Suprapubic skin (tissue), 4 donors: ENCODE results near the gene ADORA2A. TPM values are rescaled to one million over a fixed set of nuclear protein-coding genes. Genes with fewer than 3 reads are reported as not detected.

Experiments used
- DNase-seq, 2 donors: peaks; one replicate each; pipeline ENCODE4 v3.0.0-alpha.2; 2019; ENCODE audit warnings: low spot score in 2 of 2
- H3K27ac ChIP-seq: fragments of 200-600 bp; sonication (generic); one replicate; pipeline ENCODE4 v1.5.1; 2019
- H3K27me3 ChIP-seq: fragments of 200-600 bp; sonication (generic); one replicate; pipeline ENCODE4 v1.5.1; 2019
- H3K36me3 ChIP-seq: fragments of 200-600 bp; sonication (generic); one replicate; pipeline ENCODE4 v1.5.1; 2019
- H3K4me1 ChIP-seq: fragments of 200-600 bp; sonication (generic); one replicate; pipeline ENCODE4 v1.5.1; 2019
- H3K4me3 ChIP-seq: fragments of 200-600 bp; sonication (generic); one replicate; pipeline ENCODE4 v1.5.1; 2019; ENCODE audit warnings: mild to moderate bottlenecking
- H3K9me3 ChIP-seq: fragments of 200-600 bp; sonication (generic); one replicate; pipeline ENCODE4 v1.5.1; 2019
- CTCF ChIP-seq, 2 donors: fragments of 200-600 bp in 1 of 2; fragments of 450-650 bp in 1 of 2; sonication (generic) in 1 of 2; IDR thresholded peaks; one replicate each; pipeline ENCODE4 v1.5.1; 2016 to 2019; ENCODE audit warnings: antibody characterized with exemption in 2 of 2, mild to moderate bottlenecking in 1 of 2, moderate library complexity in 1 of 2
- EP300 ChIP-seq: sonication (generic); formaldehyde crosslinking; IDR thresholded peaks from one replicate; pipeline ENCODE4 v1.6.1; 2017; ENCODE audit warnings: antibody characterized with exemption
- POLR2A ChIP-seq, 2 donors: fragments of 450-650 bp; IDR thresholded peaks; one replicate each; pipeline ENCODE4 v1.6.1; 2017; ENCODE audit warnings: antibody characterized with exemption in 2 of 2, mild to moderate bottlenecking in 2 of 2, moderate library complexity in 2 of 2
- POLR2AphosphoS5 ChIP-seq, 3 donors: sonication (generic); formaldehyde crosslinking; IDR thresholded peaks; one replicate each; pipeline ENCODE4 v1.6.1; 2017; ENCODE audit warnings: antibody characterized with exemption in 3 of 3
- WGBS: methylation state at CpG from one replicate; pipeline ENCODE4 v1.1.5; 2018; 5-methylcytosine and 5-hydroxymethylcytosine counted together
- total RNA-seq, 4 donors: library from RNA; depleted of rRNA; stranded (reverse); fragments of >200 nt; gene quantifications; one replicate each; pipeline ENCODE4 v1.1.0, GENCODE V29; 2016

ADORA2A gene
- total RNA-seq, 4 donors from 2014 or later = 2.2 to 5.1 (median 3.4) TPM

DNA sequence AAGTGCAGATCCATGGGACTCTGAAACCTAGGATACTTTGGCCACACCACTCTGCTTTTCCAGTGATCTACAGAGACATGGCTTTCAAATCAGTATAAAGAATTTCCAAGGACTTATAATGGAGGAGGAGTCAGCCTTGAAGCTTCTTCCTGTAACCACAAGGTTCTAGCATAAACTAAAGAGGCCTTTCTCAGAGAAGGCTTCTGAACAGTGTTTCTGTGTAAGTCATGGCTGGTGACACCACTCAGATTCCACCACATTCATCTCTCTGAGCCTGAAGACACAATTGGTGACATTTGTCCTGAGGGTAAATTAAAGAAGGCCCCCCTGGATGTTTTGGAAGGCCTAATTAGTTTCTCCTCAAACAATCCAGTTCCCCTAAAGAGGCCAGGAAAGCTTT is 29.0 kb upstream of the ADORA2A start:
- Histone ChIP-seq H3K27ac (no peak overlapping the region), H3K9me3 (no peaks in the 10 kb centered on the region), H3K4me3 (no peak overlapping the region), H3K36me3 (peaks cover 29% of the 10 kb centered on the region), H3K27me3 (no peaks in the 10 kb centered on the region), H3K4me1 (peaks cover 21% of the 10 kb centered on the region)
- DNase-seq = no peak
- no peak for TF ChIP-seq POLR2AphosphoS5 (IDR thresholded peaks at IDR 0.05)
- TF ChIP-seq POLR2A (IDR thresholded peaks at IDR 0.05) = no peak
- no peak for TF ChIP-seq CTCF (IDR thresholded peaks at IDR 0.05)
- TF ChIP-seq EP300 = no peak

GRCh38 chr22:24400034-24400725 is 27.2 kb upstream of the ADORA2A start:
- no peak for DNase-seq
- Histone ChIP-seq H3K27ac (no peak overlapping the region), H3K4me1 (peaks cover 25% of the 10 kb centered on the region), H3K27me3 (no peaks in the 10 kb centered on the region), H3K9me3 (no peaks in the 10 kb centered on the region), H3K36me3 (peaks cover 29% of the 10 kb centered on the region), H3K4me3 (no peak overlapping the region)
- TF ChIP-seq CTCF (IDR thresholded peaks at IDR 0.05) = no peak
- TF ChIP-seq POLR2A (IDR thresholded peaks at IDR 0.05) = no peak
- TF ChIP-seq POLR2AphosphoS5 (IDR thresholded peaks at IDR 0.05) = no peak
- WGBS = 70% methylated on average over 8 of the region's 8 CpGs

DNA sequence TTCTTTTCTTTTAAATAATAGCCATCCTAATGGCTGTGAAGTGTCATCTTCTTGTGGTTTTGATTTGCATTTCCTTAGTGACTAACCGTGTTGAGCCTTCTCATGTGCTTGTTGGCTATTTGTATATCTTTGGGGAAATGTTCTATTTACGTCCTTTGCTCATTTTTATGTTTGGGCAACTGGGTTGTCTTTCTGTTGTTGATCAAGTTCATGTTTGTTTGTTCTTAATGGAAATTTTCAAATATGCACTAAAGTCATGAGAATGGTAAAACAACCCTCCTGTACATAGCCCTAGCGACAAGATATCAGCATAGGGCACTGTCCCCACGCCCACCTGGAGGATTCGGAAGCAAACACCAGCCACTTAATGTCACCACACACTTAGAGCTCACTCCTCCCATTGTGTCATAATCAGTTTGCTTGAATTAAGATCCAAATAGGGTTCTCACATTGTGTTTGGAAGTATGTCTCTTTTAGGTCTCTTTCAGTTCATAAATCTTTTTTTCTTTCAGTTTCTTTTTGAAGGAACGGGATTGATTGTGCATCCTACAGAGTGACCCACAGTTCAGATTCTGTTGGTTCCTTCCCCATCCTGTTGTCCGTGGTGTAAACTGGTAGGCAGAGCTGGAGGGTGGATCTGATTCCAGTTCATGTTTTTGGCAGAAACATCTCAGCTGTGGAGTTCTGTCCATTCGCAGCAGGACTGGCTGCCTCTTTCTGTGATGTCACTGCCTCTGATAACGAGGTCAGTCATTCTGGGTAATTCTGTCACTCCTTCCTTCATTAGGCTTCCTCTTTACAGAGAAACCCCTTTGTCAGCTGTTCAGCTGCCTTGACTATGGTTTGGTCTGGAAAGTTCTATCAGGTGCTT is 26.4 kb upstream of the ADORA2A start:
- Histone ChIP-seq H3K4me3 (no peak overlapping the region), H3K9me3 (no peaks in the 10 kb centered on the region), H3K4me1 (peaks cover 25% of the 10 kb centered on the region), H3K27ac (no peak overlapping the region), H3K36me3 (peaks cover 24% of the 10 kb centered on the region), H3K27me3 (no peaks in the 10 kb centered on the region)
- TF ChIP-seq CTCF (IDR thresholded peaks at IDR 0.05) = no peak
- no peak for TF ChIP-seq EP300
- TF ChIP-seq POLR2A (IDR thresholded peaks at IDR 0.05) = no peak
- no peak for TF ChIP-seq POLR2AphosphoS5 (IDR thresholded peaks at IDR 0.05)
- DNase-seq = no peak
- whole genome bisulfite sequencing = 63% methylated on average over 9 of the region's 9 CpGs

GRCh38 chr22:24401931-24402367 is 25.4 kb upstream of the ADORA2A start:
- TF ChIP-seq CTCF (IDR thresholded peaks at IDR 0.05) = no peak
- no peak for TF ChIP-seq POLR2AphosphoS5 (IDR thresholded peaks at IDR 0.05)
- no peak for TF ChIP-seq POLR2A (IDR thresholded peaks at IDR 0.05)
- TF ChIP-seq EP300 = no peak
- H3K27ac ChIP-seq = no peak overlapping the region
- peaks cover 14% of the 10 kb centered on the region for H3K36me3 ChIP-seq
- no peaks in the 10 kb centered on the region for H3K27me3 ChIP-seq
- no peaks in the 10 kb centered on the region for H3K9me3 ChIP-seq
- no peak overlapping the region for H3K4me3 ChIP-seq
- 70% methylated on average over 5 of the region's 5 CpGs for WGBS
- no peak for DNase-seq
- H3K4me1 ChIP-seq = peaks cover 29% of the 10 kb centered on the region
